HG03354 (cell line): ENCODE measurements around the gene COG5.

Source experiments
- ATAC-seq: cut with Tn5 transposase; IDR thresholded peaks from one replicate; pipeline ENCODE4 v1.9.1; 2021; ENCODE audit warnings: mild to moderate bottlenecking; ENCODE audit not compliant: unreplicated experiment, poor library complexity, severe bottlenecking

The COG5 gene

GRCh38 chr7:107210400-107210799 is 353.3 kb downstream of the COG5 start:
- no peak for ATAC-seq

GRCh38 chr7:107209565-107209964 is 354.2 kb downstream of the COG5 start:
- ATAC-seq, result no peak

GRCh38 chr7:107208563-107208962 is 355.2 kb downstream of the COG5 start:
- ATAC-seq, result no peak

DNA sequence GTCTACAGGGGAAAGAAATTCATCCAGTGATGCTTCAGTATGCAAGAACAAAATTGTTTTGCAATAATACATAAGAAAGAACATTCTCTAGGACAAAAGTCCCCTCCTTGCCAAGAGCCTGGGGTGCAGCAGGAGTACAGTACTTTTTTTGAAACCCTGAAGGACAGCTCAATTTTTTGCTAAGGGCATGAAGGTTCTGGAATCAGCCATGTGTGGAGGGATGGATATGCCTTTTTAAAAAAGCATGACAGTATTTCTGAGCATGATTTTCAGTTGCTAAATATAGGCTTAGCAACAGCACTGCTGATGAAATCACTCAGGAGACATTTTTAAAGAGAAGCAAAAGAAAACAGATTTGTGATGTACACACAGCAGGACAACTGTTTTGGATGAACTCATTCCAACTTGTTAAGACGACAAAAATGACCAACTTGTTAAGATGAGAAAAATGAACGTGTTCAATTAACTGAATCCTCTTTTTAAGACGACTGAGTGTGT is 355.6 kb downstream of the COG5 start:
- ATAC-seq, result no peak

DNA sequence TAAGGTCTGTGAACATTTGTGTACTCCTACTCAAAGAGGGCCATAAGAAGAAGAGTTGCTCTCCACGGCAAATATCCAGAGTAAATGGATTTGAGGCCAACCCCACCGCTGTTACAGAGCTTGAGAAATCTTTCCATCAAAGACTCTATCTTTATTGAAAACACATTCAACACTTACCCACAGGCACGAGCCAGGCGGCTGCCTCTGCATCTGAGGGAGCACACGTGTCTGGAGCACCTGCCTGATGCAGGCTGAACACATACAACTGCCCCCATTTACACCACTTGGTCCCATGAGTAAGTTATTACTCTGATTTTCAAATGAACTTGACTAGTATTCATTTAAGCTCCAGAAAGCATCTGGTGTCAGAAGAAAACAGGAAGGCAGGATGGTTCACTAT is 356.3 kb downstream of the COG5 start:
- ATAC-seq, result no peak

DNA sequence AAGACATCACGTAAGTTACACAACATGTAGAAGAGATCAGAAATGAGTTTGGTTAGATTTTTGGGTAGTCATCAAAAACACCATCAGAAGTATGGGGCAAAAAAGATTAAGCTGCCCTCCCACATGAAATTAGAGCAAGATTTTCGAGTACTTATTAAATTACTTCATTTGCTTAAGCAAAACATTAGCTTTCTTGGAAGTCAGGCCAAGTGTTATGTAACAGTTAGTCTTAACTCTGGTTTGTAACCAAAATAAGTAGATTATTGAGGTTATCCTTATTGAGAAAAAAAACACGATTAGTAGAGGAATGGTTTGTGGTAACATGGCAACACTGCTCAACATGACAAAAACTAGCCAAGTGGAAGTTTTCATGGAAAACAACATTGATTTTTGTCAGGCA is 357.0 kb downstream of the COG5 start:
- ATAC-seq, result no peak

DNA sequence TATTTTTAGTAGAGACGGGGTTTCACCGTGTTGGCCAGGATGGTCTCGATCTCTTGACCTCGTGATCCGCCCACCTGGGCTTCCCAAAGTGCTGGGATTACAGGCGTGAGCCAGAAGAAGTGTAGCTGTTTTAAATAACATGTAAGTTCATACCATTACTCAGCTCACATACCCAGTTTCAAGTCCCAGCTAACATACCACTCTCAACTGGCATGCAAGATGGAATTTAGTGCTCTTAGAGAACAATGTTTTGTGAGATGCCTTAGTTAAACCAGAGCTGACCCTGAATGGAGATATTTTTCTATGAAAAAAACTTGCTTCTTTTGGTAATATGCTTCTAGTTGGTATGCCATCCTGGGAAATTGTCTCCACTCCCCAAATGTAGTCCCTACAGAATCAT is 357.6 kb downstream of the COG5 start:
- ATAC-seq, result no peak

- no peak for ATAC-seq
Observed at GRCh38 chr7:107203607-107204006, 360.1 kb downstream of the COG5 start.

DNA sequence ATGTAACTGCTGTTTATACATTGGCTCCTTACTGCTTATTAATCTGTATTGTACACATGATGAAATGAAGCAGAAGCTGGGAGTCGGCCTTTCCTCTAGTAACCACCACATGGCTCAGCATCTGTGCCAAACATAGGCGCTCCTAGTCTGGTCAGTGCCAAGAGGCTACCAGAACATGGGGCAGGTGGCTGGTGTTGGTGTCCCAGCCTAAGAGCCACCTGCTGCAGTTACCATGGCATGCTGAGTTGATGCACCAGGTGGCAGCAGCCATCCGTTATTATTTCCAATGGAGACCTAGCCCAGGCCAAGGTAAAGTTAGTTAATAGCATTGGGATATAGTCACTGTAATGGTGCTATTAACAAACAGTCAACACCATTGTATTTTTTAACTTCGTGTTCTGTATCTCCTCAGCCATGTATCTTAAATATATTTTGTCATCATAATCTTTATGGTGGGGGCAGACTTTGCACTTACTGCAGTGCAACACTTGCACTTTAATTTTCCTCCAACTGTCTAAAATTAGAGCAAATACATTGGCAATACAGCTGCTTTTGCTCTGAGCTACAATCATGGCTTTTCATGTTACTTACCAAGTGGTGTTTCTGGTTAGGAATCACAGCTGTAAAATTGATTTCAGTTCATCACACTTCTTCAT is 361.8 kb downstream of the COG5 start:
- ATAC-seq, result peak; percentile 85

GRCh38 chr7:107196834-107197610 is 366.7 kb downstream of the COG5 start:
- ATAC-seq, result no peak

- no peak for ATAC-seq
Observed at GRCh38 chr7:107194052-107194451, 369.7 kb downstream of the COG5 start.

GRCh38 chr7:107190090-107190489 is 373.6 kb downstream of the COG5 start:
- ATAC-seq, result no peak

GRCh38 chr7:107187774-107188173 is 375.9 kb downstream of the COG5 start:
- no peak for ATAC-seq

- no peak for ATAC-seq
Observed at GRCh38 chr7:107186240-107186639, 377.5 kb downstream of the COG5 start.

DNA sequence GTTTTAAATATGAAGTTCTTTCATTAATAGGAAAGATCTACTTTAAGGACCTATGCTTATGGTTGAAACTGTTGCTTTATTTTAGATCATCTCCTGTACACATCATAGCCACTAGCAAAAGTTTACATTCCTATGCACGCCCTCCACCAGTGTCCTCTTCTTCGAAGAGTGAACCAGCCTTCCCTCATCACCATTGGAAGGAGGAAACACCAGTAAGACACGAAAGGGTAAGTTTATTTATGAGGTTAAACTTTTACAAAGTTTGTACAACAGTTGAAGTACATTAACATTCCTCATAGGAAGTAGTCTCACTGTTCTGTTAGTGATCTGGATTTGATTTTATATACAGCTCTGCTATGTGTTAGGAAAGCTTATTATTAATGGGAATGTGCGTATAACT is 378.0 kb downstream of the COG5 start:
- no peak for ATAC-seq

GRCh38 chr7:107181172-107181571 is 382.5 kb downstream of the COG5 start:
- no peak for ATAC-seq

- no peak for ATAC-seq
Observed at GRCh38 chr7:107180378-107180777, 383.3 kb downstream of the COG5 start.

DNA sequence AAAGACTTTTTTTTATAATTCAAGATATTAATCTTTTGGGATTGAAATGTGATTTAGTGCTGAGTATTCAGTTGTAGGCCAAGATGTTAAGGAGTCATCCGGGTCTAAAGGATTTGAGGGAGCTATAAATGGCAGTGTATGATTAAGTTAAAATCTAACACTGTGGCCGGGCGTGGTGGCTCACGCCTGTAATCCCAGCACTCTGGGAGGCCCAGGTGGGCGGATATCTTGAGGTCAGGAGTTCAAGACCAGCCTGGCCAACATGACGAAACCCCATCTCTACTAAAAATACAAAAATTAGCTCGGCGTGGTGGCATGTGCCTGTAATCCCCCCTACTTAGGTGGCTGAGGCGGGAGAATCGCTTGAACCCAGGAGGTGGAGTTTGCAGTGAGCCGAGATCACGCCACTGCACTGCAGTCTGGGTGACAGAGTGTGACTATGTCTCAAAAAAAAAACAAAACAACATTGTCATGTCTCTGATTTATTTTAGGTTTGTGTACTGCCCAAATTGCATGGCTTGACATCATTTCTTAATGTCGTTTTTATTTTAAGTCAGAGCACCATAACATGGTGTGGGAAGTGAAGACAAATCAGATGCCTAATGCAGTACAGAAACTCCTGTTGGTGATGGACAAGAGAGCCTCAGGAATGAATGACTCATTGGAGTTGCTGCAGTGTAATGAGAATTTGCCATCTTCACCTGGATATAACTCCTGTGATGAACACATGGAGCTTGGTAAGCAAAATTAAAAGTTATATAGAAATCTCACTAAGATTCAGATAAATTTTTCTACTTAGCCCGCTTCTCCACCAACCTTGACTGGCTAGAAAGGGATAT is 384.2 kb downstream of the COG5 start:
- no peak for ATAC-seq

- ATAC-seq, result peak; percentile 46
Observed at GRCh38 chr7:107173691-107174406, 389.9 kb downstream of the COG5 start.

- no peak for ATAC-seq
Observed at GRCh38 chr7:107173191-107173590, 390.5 kb downstream of the COG5 start.
